Dedifferentiated amniotic fluid mesenchymal stem cell (primary cell): ENCODE results near the gene CNGA3.
A peak's percentile ranks its signal among the peaks of the same experiment; 100 is the strongest.
"Not testable (repeated sequence)": the region's sequence is repeated elsewhere in the genome, so short reads cannot be mapped to it uniquely, and the experiment has no call there.

Source experiments
- DNase-seq: peaks from one replicate; pipeline ENCODE4 v3.0.0-alpha.2; 2016; ENCODE audit errors: extremely low spot score

The CNGA3 gene

DNA sequence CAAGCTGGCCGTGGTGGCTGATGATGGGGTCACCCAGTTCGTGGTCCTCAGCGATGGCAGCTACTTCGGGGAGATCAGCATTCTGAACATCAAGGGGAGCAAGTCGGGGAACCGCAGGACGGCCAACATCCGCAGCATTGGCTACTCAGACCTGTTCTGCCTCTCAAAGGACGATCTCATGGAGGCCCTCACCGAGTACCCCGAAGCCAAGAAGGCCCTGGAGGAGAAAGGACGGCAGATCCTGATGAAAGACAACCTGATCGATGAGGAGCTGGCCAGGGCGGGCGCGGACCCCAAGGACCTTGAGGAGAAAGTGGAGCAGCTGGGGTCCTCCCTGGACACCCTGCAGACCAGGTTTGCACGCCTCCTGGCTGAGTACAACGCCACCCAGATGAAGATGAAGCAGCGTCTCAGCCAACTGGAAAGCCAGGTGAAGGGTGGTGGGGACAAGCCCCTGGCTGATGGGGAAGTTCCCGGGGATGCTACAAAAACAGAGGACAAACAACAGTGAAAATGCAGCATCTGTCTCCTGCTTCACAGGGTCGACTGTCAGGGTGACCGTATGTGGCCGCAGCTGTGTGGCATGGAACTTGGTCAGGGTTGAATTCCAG lies 50.6 kb downstream of the CNGA3 start:
- no peak for DNase-seq

DNA sequence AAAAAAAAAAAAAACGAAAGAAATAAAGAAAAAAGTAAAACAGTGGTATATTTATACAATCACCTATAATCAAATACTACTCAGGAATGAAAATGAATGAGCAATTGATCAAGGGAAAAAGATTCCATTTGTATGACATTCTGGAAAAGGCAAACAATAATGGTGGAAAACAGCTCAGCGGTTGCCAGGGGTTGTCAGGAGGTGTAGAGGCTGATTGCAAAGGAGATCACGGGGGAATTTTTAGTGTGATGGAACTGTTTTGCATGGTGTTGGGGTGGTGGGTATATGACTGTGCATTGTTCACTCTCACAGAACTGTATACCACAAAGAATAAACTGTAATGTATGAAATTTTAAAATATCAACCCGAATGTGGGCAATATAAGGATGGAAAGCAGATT lies 52.9 kb downstream of the CNGA3 start:
- DNase-seq, result no peak

DNA sequence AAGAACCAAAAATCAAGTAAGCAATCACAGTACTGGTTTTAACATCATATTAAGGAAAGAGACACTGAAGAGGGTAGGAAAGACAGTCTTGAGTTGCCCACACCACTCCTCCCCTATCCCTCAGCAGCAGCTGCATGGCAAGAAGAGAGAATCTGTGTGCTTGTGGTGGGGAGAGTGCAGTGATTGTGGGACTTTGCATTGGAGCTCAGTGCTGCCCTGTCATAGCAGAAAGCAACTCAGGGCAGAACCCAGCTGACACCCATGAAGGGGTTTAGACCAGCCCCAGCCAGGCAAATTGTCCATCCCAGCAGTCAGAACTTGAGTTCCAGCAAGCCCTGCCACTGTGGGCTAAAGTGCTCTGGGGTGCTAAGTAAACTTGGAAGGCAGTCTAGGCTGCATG lies 57.6 kb downstream of the CNGA3 start:
- DNase-seq, result no peak

DNA sequence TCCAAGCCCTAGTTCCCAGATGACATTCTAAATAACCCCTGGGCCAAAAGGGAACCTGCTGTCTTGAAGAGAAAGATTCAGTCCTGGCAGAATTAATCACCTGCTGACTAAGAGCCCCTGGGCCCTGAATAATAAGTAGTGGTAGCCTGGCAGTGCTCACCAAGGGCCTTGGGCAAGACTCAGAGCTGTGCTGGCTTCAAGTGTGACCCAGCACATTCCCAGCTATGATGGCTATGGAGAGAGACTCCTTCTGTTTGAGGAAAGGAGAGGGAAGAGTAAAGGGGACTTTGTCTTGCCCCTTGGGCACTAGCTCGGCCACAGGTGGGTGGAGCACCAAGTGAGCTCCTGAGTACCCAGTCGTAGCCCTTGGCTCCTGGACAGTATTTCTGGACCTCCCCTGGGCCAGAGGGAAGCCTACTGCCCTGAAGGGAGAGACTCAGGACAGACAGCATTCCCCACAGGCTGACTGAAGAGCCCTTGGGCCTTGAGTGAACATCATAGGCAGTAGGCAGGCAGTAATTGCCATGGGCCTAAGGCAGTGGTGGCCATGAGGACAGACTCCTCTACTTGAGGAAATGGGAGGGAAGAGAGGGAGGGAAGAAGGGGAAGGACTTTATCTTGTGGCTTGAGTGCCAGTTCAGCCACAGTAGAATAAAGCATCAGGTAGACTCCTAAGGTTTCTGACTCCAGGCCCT lies 58.4 kb downstream of the CNGA3 start:
- DNase-seq, result no peak

DNA sequence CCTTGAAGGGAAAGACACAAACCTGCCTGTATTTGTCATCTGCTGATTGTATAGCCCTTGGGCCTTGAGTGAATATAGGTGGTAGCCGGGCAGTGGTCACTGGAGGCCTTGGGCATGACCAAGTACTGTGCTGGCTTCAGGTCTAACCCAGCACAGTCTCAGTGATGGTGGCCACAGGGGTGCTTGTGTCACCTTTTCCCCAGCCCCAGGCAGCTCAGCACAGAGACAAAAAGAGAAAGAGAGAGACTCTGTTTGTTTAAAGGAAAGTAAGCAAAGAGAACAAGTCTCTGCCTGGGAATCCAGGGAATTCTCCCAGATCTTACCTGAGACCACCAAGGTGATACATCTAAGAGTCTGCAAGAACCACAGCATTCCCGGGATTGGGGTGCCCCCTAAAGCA lies 59.0 kb downstream of the CNGA3 start:
- DNase-seq, result no peak

DNA sequence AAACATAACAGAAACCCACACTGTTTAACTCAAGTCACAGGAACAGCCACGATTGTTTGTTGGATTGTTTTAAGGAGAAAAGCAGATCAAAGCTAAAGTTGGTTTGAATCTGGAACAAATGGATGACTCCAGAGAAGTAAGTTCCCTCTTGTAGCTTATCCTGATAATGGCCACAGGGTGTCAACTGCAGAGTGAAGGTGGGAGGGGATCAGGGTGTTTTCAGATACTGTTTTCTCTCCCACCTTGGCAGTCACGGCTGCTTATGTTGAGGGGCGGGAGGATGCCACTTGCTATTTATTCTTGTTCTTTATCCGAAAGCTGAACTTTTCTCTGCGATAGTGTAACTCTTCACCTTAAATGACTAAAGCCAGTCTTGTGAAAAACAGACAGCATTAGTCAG lies 61.9 kb downstream of the CNGA3 start:
- DNase-seq, result no peak

DNA sequence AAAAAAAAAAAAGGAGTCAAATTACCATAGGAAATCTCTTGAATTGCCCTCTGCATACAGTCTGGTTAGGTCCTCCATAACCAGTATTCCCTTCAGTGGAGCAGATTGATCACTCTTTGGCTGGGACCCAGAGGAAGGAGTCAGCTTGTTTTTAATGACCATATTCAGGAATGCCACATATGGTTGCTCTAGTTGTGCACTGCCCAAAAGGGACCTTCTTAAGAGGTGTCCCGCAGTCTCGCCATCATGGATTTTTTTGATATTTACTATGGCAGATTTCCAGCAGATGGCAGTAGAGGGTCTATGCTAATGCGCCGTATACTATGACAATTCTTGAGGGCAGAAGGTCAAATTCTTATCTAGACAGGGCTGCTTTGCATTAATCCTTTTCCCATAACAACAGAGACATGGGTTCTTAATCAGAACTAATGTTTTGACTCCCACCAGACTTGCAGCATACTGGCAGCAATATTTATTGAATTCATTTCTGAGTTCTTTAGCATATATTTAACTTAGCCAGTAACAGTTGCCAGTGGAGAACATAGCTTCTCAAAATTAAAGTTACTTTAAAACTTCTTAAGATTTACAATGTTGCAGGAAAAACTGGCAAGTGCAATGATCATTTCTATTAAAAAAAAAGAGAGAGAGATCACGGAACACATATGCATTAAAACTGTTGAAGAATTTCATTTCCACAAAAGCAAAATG lies 66.6 kb downstream of the CNGA3 start:
- DNase-seq, result peak; percentile 40

DNA sequence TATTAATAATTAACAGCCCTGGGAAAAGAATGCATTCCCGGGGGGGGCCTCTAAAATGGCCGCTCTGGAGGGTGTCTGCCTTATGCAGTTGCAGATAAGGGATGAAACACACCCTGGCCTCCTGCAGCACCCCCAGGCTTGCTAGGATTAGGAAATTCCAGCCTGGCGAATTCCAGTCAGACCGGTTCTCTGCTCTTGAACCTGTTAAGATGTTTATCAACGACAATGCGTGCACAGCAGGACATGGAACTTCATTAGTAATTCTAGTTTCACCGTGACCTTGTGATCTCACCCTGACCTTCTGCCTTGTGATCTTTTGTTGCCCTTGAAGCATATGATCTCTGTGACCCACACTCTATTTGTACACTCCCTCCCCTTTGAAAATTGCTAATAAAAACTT lies 68.0 kb downstream of the CNGA3 start:
- not testable (repeated sequence) for DNase-seq

DNA sequence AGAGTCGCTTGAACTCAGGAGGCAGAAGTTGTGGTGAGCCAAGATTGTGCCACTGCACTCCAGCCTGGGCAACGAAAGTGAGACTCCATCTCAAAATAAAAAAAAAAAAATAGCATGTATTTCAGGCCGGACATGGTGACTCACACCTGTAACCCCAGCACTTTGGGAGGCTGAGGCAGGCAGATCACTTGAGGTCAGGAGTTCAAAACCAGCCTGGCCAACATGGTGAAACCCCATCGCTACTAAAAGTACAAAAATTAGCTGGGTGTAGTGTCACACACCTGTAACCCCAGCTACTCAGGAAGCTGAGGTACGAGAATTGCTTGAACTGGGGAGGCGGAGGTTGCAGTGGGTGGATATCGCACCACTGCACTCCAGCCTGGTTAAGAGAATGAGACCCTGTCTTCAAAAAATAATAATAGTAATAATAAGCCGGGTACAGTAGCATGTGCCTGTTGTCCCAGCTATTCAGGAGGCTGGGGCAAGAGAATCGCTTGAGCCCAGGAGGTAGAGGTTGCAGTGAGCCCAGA lies 69.5 kb downstream of the CNGA3 start:
- DNase-seq, result not testable (repeated sequence)

DNA sequence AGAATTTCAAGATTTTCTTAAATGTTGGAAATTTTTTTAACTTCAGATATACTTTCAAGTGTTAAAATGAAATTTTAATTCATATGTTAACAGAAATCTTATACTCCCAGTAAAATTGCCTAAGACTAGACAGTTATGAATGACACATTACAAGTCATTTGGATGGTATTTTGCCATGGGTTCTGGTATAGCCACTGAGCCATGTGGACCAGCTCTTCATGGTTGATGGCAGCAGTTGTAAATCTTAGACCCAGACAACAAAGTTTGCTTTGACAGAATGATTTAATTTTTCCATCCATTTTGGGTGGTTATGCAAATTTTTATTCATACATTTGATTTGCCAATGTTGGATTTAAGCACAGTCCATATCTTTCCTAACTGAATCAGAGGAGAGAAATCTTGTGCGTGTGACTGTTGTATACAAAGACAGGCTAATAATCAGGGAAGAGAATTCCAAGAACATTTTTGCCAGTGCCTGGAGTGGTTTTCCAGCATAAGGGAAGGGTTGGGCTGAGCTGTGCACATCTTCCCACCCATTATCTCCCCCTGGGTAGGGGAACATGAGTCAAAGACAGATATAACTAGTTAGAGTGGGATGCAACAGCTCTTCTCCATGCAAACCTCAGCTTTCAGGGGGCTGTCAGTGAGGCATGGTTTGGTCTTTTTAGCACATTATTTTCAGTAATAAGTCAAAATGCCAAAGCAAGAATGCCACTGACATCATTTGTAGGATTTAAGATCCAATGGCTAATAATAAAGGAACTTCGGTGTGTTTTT lies 70.3 kb downstream of the CNGA3 start:
- no peak for DNase-seq

DNA sequence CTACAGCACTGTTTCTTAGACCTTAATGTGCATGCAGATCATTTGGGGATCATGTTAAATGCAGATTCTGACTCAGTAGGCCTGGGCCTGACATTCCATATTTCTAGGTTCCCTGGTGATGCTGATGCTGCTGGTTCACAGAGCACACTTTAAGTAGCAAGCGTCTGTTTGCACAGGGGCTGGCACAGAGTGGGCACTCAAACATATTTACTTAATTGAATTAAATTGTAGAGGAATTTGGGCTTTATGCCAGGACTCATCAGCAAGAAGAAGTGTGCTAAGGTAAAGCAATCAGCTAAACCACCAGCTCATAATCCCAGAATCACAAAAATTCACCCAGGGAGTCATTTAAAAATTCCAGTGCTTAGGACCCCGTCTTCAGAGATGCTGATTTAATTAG lies 73.3 kb downstream of the CNGA3 start:
- DNase-seq, result no peak

DNA sequence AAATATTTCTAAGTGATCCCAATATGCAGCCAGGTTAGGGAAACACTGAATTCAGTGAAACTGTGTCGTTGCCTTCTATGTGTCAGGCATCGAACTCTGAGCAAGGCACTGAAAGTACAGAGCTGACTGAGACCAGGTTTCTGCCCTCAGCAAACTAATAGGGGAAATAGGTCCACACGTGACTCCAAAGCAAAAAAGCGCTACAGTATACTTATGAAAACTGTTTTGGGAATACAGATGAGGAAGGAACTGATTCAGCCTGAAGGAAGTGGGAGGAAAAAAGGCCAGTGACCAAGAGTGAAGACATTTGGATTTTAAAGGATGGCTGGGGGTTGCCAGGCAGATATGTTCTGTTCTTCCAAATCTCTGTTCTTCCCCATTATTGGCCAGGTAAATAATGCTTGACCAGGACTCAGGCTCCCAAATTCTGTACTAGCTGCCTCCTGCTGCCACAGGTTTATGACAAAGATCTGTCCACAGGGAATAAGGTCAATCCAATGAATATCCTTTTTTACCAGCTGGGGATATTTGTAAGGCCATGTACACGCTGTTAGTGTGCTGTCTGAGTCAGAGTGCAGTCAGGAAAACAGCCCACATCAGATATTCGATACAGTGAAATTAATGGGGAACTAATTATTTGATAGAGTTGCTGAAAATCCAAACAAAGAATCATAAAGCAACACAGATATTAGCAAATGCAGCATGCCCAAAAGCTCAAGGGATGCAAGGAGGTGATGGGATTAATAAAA lies 73.9 kb downstream of the CNGA3 start:
- no peak for DNase-seq

DNA sequence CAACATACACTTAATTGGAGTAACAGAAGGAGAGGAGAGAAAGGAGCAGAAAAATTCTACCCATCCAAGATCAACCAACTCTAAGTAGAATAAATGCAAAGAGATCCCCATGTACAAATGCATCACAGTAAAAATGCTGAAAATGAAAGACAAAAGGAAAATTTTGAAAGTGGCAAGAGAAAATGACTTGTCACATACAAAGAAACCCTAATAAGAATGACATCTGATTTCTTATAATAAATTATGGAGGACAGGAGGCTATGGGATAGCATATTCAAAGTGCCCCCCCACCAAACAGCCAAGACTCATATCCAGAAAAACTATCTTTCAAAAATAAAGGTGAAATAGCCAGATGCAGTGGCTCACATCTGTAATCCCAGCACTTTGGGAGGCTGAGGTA lies 76.2 kb downstream of the CNGA3 start:
- DNase-seq, result no peak

DNA sequence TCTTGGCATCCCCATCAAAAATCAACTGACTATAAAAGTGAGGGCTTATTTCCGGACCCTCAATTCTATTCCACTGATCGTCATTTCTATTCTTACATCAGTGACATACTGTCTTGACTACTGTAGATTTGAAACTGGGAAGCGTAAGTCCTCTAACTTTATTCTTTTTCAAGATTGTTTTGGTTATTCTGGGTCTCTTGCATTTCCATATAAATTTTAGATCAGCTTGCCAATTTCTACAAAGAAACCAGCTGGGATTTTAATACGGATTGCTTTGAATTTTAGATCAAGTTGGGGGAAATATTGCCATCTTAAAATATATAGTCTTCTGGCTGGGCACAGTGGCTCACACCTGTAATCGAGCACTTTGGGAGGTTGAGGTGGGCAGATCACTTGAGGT lies 80.5 kb downstream of the CNGA3 start:
- no peak for DNase-seq

DNA sequence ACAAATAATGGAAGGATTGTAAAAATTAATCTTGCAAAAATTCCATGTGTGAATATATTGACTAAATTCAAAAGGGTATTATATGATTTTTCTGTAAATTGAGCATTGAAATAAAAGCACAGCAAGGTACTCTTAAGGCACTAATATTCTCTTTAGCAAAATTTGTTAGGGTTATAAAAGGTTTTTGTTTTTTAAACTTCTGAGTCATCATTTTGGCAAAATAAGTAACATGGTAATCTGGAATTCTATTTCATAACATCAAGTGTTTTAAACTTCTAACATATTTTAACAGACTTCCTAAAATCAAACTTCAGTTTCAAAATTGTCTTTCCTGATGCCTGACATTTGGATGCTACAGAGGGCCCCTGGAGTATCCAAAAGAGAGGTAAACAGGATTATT lies 85.9 kb downstream of the CNGA3 start:
- DNase-seq, result no peak

DNA sequence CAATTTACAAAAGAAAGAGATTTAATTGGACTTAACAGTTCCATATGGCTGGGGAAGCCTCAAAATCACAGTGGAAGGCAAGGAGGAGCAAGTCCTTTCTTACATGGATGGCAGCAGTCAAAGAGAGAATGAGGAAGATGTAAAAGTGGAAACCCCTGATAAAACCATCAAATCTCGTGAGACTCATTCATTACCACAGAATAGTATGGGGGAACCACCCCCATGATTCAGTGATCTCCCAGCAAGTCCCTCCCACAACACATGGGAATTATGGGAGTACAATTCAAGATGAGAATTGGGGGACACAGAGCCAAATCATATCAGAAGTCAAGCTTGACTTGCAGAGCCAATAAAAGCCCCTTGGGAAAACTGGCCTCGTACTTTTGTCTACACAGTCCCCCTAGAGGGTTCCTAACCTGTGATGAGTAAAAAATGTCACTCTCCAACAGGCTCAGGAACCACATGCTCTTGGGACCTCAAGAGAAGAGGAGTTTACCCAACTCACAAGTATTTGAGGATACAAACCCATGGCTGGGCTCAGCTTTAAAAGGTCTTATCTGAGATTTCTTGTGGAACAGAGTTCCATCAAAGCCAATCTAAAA lies 87.2 kb downstream of the CNGA3 start:
- no peak for DNase-seq

DNA sequence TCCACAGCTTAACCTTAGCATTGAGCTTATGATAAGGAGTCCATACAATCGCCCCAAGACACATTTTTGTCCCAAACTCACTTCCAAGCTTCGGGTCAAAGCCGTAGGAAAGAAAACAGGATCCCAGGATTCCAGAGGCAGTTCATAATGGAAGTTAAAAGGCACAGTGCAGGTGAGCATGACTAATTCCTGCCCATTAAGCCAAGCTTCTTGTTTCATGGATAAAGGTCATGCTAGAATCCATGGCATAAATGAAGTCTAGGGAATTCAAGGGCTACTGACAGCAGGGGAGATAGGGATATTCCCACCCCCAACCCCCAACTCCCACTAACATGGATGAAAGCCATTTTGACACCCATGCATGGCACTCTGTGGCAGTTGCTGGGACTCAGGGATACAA lies 88.2 kb downstream of the CNGA3 start:
- no peak for DNase-seq

DNA sequence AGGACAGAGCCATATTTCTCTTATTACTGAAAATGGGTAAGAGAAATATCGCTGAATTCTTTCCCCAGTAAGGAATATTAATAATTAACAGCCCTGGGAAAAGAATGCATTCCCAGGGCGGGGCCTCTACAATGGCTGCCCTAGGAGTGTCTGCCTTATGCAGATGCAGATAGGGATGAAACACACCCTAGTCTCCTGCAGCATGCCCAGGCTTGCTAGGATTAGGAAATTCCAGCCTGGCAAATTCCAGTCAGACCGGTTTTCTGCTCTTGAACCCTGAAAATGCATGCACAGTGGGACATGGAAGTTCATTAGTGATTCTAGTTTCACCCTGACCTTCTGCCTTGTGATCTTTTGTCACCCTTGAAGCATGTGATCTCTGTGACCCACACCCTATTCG lies 89.4 kb downstream of the CNGA3 start:
- not testable (repeated sequence) for DNase-seq

DNA sequence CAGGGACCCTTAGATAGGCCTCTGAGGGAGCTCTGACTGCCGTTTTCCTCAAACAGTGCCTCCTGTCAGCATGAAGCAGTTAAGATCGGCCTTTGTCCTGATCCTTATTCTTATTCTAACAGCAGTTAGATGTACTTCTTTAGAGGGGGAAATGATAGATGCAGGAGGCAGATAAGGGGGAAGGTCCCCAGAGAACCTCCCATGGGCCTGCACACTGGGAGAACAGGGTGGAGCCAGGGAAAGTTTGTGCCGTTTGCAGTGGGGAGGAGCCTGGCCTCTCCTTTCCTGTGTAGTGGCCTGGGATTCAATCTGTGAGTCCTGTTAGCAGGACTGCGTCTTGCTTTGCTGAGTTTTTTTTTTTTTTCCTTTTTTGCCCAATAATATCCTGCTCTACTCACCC lies 90.5 kb downstream of the CNGA3 start:
- DNase-seq, result no peak

DNA sequence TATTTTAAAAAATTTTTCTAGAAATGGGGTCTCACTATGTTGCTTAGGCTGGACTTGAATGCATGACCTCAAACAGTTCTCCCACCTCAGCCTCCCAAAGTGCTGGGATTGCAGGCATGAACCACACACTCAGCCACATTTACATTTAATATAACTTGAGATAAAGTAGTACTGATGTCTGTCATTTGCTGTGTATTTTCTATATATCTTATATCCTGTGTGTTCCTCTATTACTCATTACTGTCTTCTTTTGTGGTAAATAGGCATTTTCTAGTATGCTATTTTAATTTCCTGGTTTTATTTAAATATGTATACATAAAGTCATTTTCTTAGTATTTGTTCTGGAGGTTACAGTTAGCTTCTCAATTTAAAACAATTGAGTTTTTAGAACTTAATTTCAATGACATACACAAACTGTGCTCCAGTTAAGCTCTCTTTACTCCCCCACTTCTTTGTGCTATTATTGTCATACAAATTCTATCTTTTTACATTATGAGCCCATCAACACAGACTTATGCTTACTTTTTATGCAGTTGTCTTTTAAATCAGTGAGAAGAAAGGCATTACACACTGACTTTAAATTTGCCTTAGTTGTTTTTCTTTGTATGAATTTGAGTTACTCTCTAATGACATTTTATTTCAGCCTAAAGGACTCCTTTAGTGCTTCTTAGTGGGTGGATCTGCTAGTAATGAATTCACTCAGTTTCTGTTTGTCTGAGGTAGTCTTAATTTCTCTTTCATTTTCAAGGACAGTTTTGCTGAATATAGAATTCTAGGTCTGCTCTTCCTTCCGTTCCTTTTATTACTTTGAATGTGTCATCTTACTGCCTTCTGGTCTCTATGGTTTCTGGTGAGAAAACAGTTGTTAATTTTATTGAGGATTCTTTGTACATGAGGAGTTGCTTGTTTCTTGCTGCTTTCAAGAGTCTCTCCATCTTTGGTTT lies 92.2 kb downstream of the CNGA3 start:
- no peak for DNase-seq
